Measurements from ENCODE around the gene SFMBT2. TPM values are rescaled to one million over a fixed set of nuclear protein-coding genes. Genes with fewer than 3 reads are reported as not detected.

The SFMBT2 gene
- total RNA-seq, 4 donors from 2014 or later = 0.60 to 8.6 (median 2.5) TPM

DNA sequence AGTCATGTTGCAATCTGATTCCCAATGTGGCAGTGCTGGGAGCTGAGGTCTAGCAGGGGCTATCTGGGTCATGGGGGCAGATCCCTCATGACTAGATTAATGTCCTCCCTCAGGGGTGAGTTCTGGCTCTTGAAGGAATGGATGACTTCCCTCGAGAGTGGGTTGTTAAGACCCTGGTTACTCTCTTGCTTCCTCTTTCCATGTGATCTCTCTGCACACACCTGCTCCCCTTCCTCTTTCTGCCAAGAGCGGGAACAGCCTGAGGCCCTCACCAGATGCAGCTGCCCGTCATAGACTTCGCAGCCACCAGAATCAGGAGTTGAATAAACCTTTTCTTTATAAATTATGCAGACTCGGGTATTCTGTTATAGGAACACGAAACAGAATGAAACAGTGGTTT lies 37.8 kb downstream of the SFMBT2 start:
- Histone ChIP-seq H3K4me3 (no peak overlapping the region), H3K27ac (no peak overlapping the region), H3K4me1 (no peaks in the 10 kb centered on the region), H3K36me3 (no peaks in the 10 kb centered on the region), H3K9me3 (no peaks in the 10 kb centered on the region), H3K27me3 (no peaks in the 10 kb centered on the region)
- intact Hi-C loops (cut with DNase I; ENCODE audit: low total_unique reads) (no loop called here), in situ Hi-C loops (cut with MboI; ENCODE audit: low pct_ligation_motif_present in 1 of 4, low pct_unique_long_range_greater_than_20kb in 1 of 4, low sequenced_read_pairs in 3 of 4) (no loop called here)
- TF ChIP-seq EP300 (IDR thresholded peaks at IDR 0.05; ENCODE audit: low read depth) (no peak), POLR2AphosphoS5 (IDR thresholded peaks at IDR 0.05) (no peak), POLR2A (IDR thresholded peaks at IDR 0.05) (no peak)
- TF ChIP-seq, protein P1, sequence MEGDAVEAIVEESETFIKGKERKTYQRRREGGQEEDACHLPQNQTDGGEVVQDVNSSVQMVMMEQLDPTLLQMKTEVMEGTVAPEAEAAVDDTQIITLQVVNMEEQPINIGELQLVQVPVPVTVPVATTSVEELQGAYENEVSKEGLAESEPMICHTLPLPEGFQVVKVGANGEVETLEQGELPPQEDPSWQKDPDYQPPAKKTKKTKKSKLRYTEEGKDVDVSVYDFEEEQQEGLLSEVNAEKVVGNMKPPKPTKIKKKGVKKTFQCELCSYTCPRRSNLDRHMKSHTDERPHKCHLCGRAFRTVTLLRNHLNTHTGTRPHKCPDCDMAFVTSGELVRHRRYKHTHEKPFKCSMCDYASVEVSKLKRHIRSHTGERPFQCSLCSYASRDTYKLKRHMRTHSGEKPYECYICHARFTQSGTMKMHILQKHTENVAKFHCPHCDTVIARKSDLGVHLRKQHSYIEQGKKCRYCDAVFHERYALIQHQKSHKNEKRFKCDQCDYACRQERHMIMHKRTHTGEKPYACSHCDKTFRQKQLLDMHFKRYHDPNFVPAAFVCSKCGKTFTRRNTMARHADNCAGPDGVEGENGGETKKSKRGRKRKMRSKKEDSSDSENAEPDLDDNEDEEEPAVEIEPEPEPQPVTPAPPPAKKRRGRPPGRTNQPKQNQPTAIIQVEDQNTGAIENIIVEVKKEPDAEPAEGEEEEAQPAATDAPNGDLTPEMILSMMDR (IDR thresholded peaks at IDR 0.05) = no peak
- DNase-seq = no peak
- 92 to 96% methylated on average over 2 to 6 of the region's 6 CpGs for WGBS, 2 donors (ENCODE audit: low coverage in 1 of 2)

DNA sequence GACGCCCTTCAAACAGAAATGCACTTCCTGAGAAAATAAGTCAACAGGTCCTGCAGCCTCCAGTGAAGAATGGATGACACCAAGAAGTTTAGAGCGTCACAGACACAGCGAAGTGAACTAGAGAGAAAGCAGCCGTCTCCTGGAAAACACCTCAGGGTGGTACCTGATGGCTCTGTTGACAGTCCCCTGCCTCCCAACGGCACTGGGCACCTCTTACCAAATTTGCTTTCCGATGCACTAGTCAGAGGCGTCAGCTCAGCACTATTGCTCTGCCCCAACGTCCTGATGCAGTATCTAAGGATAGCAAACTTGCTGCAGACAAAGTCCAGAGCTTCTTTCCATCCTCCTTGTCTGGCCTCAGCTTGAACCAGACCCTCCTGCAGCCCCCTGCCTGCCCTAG lies 38.3 kb downstream of the SFMBT2 start:
- intact Hi-C loops (cut with DNase I; ENCODE audit: low total_unique reads) (no loop called here), in situ Hi-C loops (cut with MboI; ENCODE audit: low pct_ligation_motif_present in 1 of 4, low pct_unique_long_range_greater_than_20kb in 1 of 4, low sequenced_read_pairs in 3 of 4) (no loop called here)
- H3K9me3 ChIP-seq = no peaks in the 10 kb centered on the region
- H3K27ac ChIP-seq = no peak overlapping the region
- DNase-seq = no peak
- H3K4me1 ChIP-seq = no peaks in the 10 kb centered on the region
- H3K36me3 ChIP-seq = no peaks in the 10 kb centered on the region
- no peaks in the 10 kb centered on the region for H3K27me3 ChIP-seq
- no peak for TF ChIP-seq POLR2A (IDR thresholded peaks at IDR 0.05)
- no peak for TF ChIP-seq EP300 (IDR thresholded peaks at IDR 0.05; ENCODE audit: low read depth)
- TF ChIP-seq, protein P1 (IDR thresholded peaks at IDR 0.05) = no peak
- no peak for TF ChIP-seq POLR2AphosphoS5 (IDR thresholded peaks at IDR 0.05)
- 91 to 96% methylated on average over 8 of the region's 8 CpGs for WGBS, 2 donors (ENCODE audit: low coverage in 1 of 2)
- no peak overlapping the region for H3K4me3 ChIP-seq

DNA sequence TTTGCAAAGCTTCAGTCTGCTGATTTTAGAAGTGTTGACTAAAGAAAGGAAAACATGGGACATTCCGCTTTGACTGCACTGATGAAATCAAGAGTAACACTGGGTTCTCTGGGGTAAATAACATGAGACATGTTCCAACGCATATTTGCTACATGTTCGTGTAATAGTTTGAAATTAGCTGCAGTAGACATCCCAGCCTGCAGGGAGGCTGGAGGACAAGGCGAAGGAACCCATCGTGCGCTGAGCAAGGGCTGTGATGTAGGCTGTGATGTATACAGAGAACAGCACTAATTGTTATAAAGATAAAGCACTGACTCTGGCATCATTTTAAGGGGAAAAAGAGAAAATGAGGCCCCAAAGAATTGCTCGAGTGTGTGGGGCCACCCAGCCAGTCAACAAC lies 40.3 kb downstream of the SFMBT2 start:
- no peaks in the 10 kb centered on the region for H3K36me3 ChIP-seq
- no peak for TF ChIP-seq EP300 (IDR thresholded peaks at IDR 0.05; ENCODE audit: low read depth)
- TF ChIP-seq POLR2A (IDR thresholded peaks at IDR 0.05) = no peak
- TF ChIP-seq POLR2AphosphoS5 (IDR thresholded peaks at IDR 0.05) = no peak
- TF ChIP-seq, protein P1 (IDR thresholded peaks at IDR 0.05) = no peak
- intact Hi-C loops (cut with DNase I; ENCODE audit: low total_unique reads) = no loop called here
- in situ Hi-C loops (cut with MboI; ENCODE audit: low pct_ligation_motif_present in 1 of 4, low pct_unique_long_range_greater_than_20kb in 1 of 4, low sequenced_read_pairs in 3 of 4) = no loop called here
- H3K4me1 ChIP-seq = no peaks in the 10 kb centered on the region
- WGBS, 2 donors (ENCODE audit: low coverage in 1 of 2) = 93% methylated on average over 6 to 7 of the region's 7 CpGs
- H3K27me3 ChIP-seq = no peaks in the 10 kb centered on the region
- no peaks in the 10 kb centered on the region for H3K9me3 ChIP-seq
- H3K27ac ChIP-seq = no peak overlapping the region
- no peak for DNase-seq
- no peak overlapping the region for H3K4me3 ChIP-seq

DNA sequence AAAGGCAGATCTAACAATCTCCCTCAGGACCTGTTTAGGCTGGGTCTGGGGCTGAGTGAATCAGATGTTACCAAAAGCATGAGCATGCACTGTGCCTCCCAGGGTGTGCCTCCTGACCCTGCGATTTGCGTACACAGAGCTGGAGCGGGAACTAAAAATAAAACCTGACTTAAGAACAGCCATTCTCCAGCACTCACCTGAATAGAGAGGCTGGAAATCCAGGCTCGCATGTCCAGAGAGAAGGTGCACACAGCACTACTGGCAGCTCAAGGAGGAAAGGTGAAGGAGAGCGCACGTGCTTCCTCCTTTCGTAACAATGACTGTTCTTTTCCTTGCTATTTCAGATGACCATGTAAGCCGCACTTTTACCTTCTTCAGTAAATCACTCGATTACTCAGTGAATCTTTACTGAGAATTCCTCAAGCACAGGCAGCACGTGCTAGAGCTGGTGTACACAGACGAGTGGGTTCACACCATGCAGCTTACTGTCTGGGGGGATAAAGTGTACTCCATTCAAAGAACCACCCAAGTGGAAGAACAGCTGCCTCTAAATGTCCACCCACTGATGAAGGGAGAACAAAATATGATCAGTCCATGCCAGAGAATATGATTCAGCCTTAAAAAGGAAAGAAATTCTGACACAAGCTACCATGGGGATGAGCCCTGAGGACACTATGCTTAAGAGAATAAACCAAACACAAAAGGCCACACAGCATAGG lies 45.6 kb downstream of the SFMBT2 start:
- in situ Hi-C loops (cut with MboI; ENCODE audit: low pct_ligation_motif_present in 1 of 4, low pct_unique_long_range_greater_than_20kb in 1 of 4, low sequenced_read_pairs in 3 of 4) = no loop called here
- DNase-seq = no peak

More for the DNA sequence above, 45.6 kb downstream of the SFMBT2 start:
- Histone ChIP-seq H3K36me3 (no peaks in the 10 kb centered on the region), H3K4me1 (no peaks in the 10 kb centered on the region), H3K27ac (no peak overlapping the region), H3K9me3 (no peaks in the 10 kb centered on the region), H3K27me3 (no peaks in the 10 kb centered on the region), H3K4me3 (no peak overlapping the region)
- 77 to 90% methylated on average over 6 to 11 of the region's 11 CpGs for WGBS, 2 donors (ENCODE audit: low coverage in 1 of 2)
- intact Hi-C loops (cut with DNase I; ENCODE audit: low total_unique reads) = no loop called here
- TF ChIP-seq POLR2A (IDR thresholded peaks at IDR 0.05) = no peak
- TF ChIP-seq EP300 (IDR thresholded peaks at IDR 0.05; ENCODE audit: low read depth) = no peak
- TF ChIP-seq, protein P1 (IDR thresholded peaks at IDR 0.05) = no peak
- TF ChIP-seq POLR2AphosphoS5 (IDR thresholded peaks at IDR 0.05) = no peak
